Muscle of leg (tissue), 11 donors: ENCODE measurements around the gene DENND4A. TPM values are rescaled to one million over a fixed set of nuclear protein-coding genes. Genes with fewer than 3 reads are reported as not detected.
"Not testable (repeated sequence)": the region's sequence is repeated elsewhere in the genome, so short reads cannot be mapped to it uniquely, and the experiment has no call there.

Experiments used
- DNase-seq: peaks from one replicate; pipeline ENCODE4 v3.0.0; 2013
- H3K27ac ChIP-seq: one replicate; pipeline ENCODE4 v1.5.1; 2013; ENCODE audit warnings: mild to moderate bottlenecking, low read length, control low read depth
- H3K27me3 ChIP-seq: one replicate; pipeline ENCODE4 v1.6.1; 2013; ENCODE audit warnings: low read length; ENCODE audit not compliant: control insufficient read depth, insufficient read depth
- H3K36me3 ChIP-seq: one replicate; pipeline ENCODE4 v1.6.1; 2013; ENCODE audit warnings: low read length; ENCODE audit not compliant: control insufficient read depth, insufficient read depth
- H3K4me1 ChIP-seq: one replicate; pipeline ENCODE4 v1.6.1; 2013; ENCODE audit warnings: low read length; ENCODE audit not compliant: control insufficient read depth, insufficient read depth
- H3K4me3 ChIP-seq: one replicate; pipeline ENCODE4 v1.5.1; 2013; ENCODE audit warnings: low read length, control low read depth
- H3K9me3 ChIP-seq: replicated peaks from 2 replicates; pipeline ENCODE4 v1.6.1; 2013; ENCODE audit warnings: low read depth, low read length; ENCODE audit not compliant: control insufficient read depth
- WGBS: methylation state at CpG from one replicate; pipeline ENCODE4 v1.1.5; 2013; ENCODE audit warnings: missing lambda C conversion rate; ENCODE audit not compliant: insufficient coverage; 5-methylcytosine and 5-hydroxymethylcytosine counted together
- polyA plus RNA-seq, 8 donors: library from polyadenylated mRNA; unstranded; fragments of 120-200 nt; gene quantifications; one replicate each; pipeline versions ENCODE4 v1.2.1 to v1.2.3, GENCODE V29; 2013; ENCODE audit warnings: inconsistent platforms in 1 of 8, low replicate concordance in 1 of 8; ENCODE audit not compliant: insufficient read length in 8 of 8, insufficient read depth in 1 of 8
- total RNA-seq: library from RNA; stranded (reverse); fragments of 120-200 nt; gene quantifications from one replicate; pipeline ENCODE4 v1.2.4, GENCODE V29; 2013

Gene DENND4A
- total and polyA plus RNA-seq, 9 donors: 8.6 to 19.5 (median 11.5) TPM

- H3K4me3 ChIP-seq, H3K36me3 ChIP-seq, DNase-seq, H3K27ac ChIP-seq, H3K9me3 ChIP-seq, H3K4me1 ChIP-seq, H3K27me3 ChIP-seq: not testable (repeated sequence)
- no CpG with 5 or more reads among the region's 4 CpGs for WGBS
These were observed 58.5 kb downstream of the DENND4A start for GRCh38 chr15:65733599-65733998.

DNA sequence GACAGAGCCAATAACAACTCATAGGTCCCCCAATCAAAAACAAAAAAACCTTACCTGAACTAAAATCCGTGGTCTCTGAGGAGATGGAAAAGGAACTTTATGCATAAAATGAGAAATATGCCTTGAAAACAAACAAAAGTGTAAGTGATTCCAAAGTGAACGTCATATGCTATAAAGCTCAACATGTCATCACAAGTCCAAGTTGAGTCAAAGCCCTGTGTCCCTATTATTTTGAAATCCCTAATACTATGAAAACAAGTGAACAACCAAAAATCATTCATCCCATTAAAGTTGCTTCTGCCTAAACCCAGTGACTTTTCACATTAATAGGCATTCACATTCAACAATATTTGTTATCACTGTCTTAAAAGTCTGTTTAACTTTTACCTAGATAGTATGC lies 59.4 kb downstream of the DENND4A start:
- no peak overlapping the region for H3K4me3 ChIP-seq
- WGBS: no CpG with 5 or more reads among the region's 2 CpGs
- H3K27ac ChIP-seq: no peak overlapping the region
- DNase-seq: no peak
- H3K27me3 ChIP-seq: no peaks in the 10 kb centered on the region
- H3K9me3 ChIP-seq: no peaks in the 10 kb centered on the region
- no peaks in the 10 kb centered on the region for H3K36me3 ChIP-seq
- H3K4me1 ChIP-seq: no peaks in the 10 kb centered on the region

DNA sequence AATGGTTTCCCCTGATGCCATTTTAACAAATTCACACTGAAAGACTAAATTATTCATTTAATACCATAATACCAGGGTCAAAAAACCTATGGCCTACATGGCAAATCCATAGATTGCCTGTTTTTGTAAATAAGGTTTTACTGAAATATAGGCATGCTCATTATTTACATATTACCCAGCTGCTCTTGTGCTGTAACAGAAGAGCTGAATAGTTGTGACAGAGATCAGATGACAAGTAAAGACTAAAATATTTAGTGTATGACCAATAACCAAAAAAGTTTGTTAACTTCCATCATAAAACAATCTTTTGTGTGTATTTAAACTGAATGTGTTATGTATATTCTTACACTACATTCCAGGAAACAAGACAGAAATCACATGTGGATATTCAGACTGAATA lies 60.2 kb downstream of the DENND4A start:
- H3K4me1 ChIP-seq: no peaks in the 10 kb centered on the region
- DNase-seq: no peak
- no peaks in the 10 kb centered on the region for H3K36me3 ChIP-seq

DNA sequence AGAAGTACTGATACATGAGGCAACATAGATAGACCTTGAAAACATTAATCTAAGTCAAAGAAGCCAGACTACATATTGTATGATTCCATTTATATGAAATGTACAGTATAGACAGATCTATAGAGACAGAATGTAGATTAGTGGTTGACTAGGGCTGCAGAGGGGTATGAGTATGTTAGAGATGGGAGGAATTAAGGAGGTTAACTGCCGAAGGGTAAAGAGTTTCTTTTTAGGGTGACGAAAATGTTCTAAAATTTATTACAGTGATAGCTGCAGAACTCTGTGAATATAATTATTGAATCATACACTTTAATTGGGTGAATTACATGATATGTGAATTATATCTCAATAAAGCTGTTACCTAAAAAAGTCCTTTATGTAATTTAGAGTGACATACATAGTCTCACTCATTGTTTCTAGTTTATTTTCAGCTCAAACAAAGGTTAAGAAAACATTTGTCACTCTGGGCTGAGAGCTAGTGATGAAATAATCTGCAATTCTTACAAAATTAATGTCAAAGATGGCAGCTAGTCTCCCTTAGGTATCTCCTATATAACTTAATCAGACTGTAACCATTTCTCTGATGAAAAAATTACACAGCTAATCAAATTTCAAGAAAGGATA lies 61.4 kb downstream of the DENND4A start:
- Histone ChIP-seq H3K4me1 (no peaks in the 10 kb centered on the region), H3K4me3 (no peak overlapping the region), H3K36me3 (no peaks in the 10 kb centered on the region), H3K9me3 (no peaks in the 10 kb centered on the region), H3K27ac (no peak overlapping the region), H3K27me3 (no peaks in the 10 kb centered on the region)
- DNase-seq: no peak
- no CpG with 5 or more reads among the region's 2 CpGs for WGBS

More for the DNA sequence above, 60.2 kb downstream of the DENND4A start:
- H3K27ac ChIP-seq: no peak overlapping the region
- H3K27me3 ChIP-seq: no peaks in the 10 kb centered on the region
- no peaks in the 10 kb centered on the region for H3K9me3 ChIP-seq
- H3K4me3 ChIP-seq: no peak overlapping the region

GRCh38 chr15:65724464-65725215 lies 67.5 kb downstream of the DENND4A start:
- DNase-seq: no peak
- Histone ChIP-seq H3K27me3 (no peaks in the 10 kb centered on the region), H3K9me3 (no peaks in the 10 kb centered on the region), H3K27ac (no peak overlapping the region), H3K36me3 (peaks cover 3% of the 10 kb centered on the region), H3K4me1 (no peaks in the 10 kb centered on the region), H3K4me3 (no peak overlapping the region)
- WGBS: no CpG with 5 or more reads among the region's 3 CpGs

DNA sequence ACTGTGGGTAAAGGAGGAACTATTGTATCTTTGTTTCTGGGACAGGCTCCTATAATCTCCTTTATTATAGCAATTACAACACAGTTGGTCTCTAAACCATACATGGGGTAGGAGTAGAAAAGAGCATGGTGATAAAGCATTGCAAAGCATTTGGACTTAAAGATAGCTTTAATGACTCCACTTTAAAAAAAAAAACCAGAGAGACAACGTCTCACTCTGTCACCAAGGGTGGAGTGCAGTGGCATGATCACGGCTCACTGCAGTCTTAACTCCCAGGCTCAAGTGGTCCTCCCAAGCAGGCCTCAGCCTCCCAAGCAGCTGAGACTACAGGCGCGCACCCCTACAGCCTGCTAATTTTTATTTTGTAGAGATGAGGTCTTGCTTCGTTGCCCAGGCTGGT lies 68.2 kb downstream of the DENND4A start:
- Histone ChIP-seq H3K36me3 (peaks cover 3% of the 10 kb centered on the region), H3K4me1 (no peaks in the 10 kb centered on the region), H3K27me3 (no peaks in the 10 kb centered on the region), H3K4me3 (no peak overlapping the region), H3K27ac (no peak overlapping the region), H3K9me3 (no peaks in the 10 kb centered on the region)
- WGBS: 80% methylated on average over 1 of the region's 5 CpGs
- DNase-seq: no peak

GRCh38 chr15:65722191-65722590 lies 69.9 kb downstream of the DENND4A start:
- no peak for DNase-seq
- peaks cover 3% of the 10 kb centered on the region for H3K36me3 ChIP-seq
- no peaks in the 10 kb centered on the region for H3K9me3 ChIP-seq
- no peak overlapping the region for H3K4me3 ChIP-seq
- WGBS: 88% methylated on average over 3 of the region's 5 CpGs
- H3K27ac ChIP-seq: no peak overlapping the region
- no peaks in the 10 kb centered on the region for H3K27me3 ChIP-seq
- no peaks in the 10 kb centered on the region for H3K4me1 ChIP-seq

DNA sequence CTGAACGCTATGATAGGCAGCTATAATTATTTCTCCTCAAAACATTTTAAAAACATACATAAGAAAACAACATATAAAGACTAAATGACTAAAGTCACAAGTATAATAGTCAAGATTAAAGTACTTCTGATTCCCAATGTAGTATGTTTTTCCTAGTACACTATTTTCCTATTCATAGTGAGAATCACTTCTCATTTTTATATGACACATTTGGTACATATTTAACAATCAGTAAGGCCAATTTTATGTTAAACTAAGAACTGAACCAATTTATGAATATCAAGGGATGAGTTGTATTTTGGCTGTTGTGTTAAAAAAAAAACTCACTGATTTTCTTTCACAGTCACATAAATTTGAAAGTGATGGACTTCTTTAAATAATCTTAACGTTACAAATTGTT lies 79.7 kb downstream of the DENND4A start:
- no peaks in the 10 kb centered on the region for H3K4me1 ChIP-seq
- peaks cover 6% of the 10 kb centered on the region for H3K36me3 ChIP-seq
- no peak for DNase-seq
- no CpG with 5 or more reads among the region's 2 CpGs for WGBS
- H3K9me3 ChIP-seq: no peaks in the 10 kb centered on the region
- H3K27me3 ChIP-seq: no peaks in the 10 kb centered on the region
- H3K4me3 ChIP-seq: no peak overlapping the region
- no peak overlapping the region for H3K27ac ChIP-seq

GRCh38 chr15:65695081-65695480 lies 97.0 kb downstream of the DENND4A start:
- Histone ChIP-seq H3K27me3 (no peaks in the 10 kb centered on the region), H3K4me1 (no peaks in the 10 kb centered on the region), H3K27ac (no peak overlapping the region), H3K9me3 (no peaks in the 10 kb centered on the region), H3K36me3 (peaks cover 8% of the 10 kb centered on the region), H3K4me3 (no peak overlapping the region)
- no CpG with 5 or more reads among the region's 2 CpGs for WGBS
- no peak for DNase-seq

GRCh38 chr15:65690778-65691177 lies 101.3 kb downstream of the DENND4A start:
- 100% methylated on average over 2 of the region's 4 CpGs for WGBS
- no peaks in the 10 kb centered on the region for H3K4me1 ChIP-seq
- peaks cover 17% of the 10 kb centered on the region for H3K36me3 ChIP-seq
- H3K9me3 ChIP-seq: no peaks in the 10 kb centered on the region
- no peaks in the 10 kb centered on the region for H3K27me3 ChIP-seq
- no peak overlapping the region for H3K27ac ChIP-seq
- no peak overlapping the region for H3K4me3 ChIP-seq
- no peak for DNase-seq
